Left forelimb (tissue), 1 donor: ENCODE measurements around the gene CHAT.

Source experiments
- DNase-seq: peaks from one replicate; pipeline ENCODE4 v3.0.0-alpha.2; 2018; ENCODE audit warnings: low spot score

Gene CHAT

DNA sequence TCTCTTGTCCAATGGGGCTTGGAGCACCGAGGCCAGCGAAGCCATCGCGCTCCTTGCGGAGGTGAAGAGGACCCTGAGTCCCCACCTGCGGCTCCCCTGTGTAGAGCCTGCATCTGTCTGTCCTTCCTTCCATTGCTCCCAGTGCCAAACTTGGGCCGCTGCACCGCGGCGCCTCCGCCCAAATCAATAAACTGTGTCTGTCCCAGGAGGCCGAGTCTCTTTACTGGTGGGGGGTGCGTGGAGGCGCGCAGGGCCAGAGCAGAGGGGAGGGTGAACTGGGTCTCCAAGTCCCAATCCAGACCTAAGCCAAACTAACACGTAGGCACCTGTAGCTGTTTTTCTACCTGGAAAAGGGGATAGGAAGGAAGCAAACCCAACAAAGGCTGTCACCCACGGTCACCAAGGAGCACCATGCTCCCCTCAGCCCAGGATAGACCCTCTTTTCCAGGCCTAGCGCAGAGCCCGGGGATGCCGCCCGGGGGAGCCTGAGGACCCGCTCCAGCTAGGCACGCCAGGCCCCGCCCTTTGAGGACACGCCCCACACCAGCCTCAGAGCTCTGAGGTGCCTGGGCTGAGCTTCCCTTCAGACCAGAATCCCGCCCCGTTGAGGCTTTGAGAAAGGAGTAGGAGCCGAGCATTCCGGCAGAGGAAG is 1.2 kb upstream of the CHAT start:
- peak; percentile 60 for DNase-seq

DNA sequence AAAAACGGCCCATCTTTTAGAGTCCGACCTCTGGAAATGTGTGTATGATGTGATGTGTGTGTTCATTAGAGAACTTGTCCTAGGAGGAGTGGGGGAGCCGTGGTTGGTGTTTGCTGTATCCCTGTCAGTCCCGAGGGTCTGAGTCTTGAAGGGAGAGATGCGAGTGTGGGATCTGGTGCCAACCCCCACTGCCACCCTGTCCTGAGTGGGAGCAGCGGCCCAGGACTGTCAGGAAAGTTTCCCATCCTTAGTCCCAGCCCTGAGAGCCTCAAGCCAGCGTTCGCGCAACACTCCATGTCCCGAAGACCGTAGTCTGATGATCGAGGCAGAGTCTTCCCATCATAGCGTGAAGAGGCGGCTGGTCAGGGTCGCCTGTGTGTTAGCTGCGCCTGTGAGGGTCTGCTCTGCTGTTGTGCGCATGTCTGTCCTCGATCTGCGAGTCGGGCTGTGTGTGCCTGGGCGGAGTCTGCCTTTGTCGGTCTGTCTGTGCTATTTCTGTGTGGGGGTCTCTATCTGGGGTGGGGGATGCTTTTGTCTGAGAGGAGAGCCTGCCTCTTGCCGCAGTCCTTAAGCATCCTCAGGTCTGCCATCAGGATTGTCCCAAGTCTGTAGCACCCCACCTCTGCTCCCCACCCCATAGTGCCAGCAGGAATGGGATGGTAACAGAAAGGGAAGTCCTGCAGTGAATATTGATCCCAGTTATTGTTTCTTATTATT is 514 bp upstream of the CHAT start:
- peak; percentile 58 for DNase-seq

DNA sequence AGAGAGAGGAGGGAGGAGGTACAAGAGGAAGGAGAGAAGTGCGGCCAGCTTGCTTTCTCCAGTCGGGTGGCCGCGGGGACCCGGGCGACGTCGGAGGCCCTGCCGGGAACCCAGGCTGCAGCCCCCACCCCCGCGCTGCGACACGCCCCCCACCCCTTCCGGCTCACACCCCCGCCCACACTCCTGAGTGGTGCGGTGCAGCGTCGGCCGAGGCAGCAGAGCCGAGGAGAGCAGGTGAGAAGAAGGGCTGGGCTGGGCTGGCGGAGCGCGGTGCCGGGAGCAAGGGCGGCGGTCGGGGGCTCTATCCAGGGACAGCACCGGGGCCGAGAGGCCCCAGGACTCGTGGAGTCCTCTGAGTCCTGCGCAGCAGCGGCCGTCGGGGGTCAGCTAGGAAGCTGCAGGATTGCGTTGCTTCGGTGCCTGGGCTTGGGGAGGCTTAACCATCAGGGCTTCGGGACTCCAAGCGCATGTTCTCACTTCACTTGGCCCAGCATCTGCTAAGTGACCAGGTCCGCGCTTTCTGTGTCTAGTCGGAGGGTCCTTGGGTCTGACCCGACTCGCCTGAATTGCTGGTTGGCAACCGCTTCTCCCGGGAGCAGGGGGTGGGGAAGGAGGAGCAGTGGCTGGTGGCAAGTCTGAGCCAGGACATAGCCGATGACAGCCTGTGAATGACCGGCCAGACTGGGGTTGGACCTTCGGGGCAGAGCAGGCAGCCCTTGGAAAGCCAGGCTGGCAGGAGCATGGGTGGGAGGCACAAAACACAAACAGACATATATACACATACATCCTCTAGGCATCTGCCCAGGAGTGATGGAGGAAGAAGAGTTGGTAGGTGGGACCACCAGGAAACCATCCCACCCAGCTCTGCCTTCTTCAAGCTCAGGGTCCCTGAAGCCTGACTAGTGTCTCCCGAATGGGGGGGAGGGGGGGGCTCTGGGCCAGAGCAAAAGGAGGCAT is 683 bp downstream of the CHAT start:
- peak; percentile 55 for DNase-seq

DNA sequence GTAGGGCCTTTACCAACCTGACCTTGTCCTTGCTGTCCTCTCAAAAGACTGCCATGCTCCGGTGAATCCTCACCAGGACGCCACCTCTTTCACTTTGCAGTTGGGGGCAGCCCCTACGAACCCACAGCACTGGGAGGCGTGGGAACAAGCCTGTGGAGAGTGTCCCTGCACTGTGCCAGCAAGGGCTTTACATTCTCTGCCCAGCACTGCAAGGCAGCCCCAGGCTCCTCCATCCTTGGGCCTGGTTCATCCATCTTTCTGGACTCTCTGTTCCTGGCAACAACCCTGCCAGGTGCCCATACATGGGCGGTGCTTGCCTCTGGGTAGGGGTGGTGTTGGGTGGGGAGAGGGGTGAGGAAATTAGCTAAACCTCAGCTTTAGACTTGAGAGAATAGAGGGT is 1.4 kb downstream of the CHAT start:
- peak; percentile 37 for DNase-seq

DNA sequence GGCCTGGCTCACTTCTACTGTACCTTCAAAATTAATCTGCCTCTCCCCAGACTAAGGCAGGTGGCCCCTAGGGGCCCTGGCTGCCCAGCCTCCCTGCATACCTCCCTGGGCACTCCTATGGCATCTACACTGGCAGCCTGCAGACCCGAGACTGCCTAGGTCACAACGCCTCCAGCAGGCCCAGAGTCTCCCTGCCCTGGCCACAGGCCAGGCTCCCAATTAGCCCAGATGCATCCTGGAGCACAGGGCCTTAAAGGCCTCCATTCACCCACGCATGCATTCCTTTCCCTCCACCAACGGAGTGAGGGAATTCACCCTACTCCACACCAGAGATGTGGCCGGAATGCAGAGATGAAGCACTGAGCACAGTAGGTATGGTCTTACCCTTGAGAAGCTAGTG is 1.9 kb downstream of the CHAT start:
- peak; percentile 38 for DNase-seq

DNA sequence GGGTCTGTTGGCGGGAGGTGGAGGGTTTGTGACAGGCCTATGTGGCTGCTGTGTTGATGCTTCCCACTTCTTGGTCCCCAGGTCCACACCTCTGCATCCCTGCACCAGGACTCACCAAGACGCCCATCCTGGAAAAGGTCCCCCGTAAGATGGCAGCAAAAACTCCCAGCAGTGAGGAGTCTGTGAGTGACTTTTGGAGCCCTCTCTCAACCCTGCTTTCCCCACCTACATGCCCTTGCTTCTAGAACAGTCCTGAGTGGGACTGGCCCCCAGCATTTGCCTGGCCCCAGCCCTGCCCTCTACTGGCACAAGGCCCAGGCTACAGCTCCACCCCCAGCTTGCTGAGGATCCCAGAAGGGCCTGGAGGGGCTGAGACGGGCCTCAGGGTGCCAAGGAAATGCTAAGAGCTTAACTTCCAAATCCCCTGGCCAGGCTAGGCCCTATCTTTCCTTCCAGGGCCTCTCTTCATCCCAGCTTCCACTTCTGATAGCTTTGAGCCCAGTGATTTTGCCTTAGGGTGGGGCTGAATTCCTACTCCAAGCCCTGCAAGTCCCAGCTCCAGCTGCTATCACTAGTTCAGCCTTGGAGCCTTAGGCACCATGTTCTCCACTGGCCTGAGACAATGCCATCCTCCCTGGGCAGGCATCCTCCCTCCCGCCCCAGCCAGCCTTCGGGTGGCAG is 2.7 kb downstream of the CHAT start:
- DNase-seq, result peak; percentile 25

DNA sequence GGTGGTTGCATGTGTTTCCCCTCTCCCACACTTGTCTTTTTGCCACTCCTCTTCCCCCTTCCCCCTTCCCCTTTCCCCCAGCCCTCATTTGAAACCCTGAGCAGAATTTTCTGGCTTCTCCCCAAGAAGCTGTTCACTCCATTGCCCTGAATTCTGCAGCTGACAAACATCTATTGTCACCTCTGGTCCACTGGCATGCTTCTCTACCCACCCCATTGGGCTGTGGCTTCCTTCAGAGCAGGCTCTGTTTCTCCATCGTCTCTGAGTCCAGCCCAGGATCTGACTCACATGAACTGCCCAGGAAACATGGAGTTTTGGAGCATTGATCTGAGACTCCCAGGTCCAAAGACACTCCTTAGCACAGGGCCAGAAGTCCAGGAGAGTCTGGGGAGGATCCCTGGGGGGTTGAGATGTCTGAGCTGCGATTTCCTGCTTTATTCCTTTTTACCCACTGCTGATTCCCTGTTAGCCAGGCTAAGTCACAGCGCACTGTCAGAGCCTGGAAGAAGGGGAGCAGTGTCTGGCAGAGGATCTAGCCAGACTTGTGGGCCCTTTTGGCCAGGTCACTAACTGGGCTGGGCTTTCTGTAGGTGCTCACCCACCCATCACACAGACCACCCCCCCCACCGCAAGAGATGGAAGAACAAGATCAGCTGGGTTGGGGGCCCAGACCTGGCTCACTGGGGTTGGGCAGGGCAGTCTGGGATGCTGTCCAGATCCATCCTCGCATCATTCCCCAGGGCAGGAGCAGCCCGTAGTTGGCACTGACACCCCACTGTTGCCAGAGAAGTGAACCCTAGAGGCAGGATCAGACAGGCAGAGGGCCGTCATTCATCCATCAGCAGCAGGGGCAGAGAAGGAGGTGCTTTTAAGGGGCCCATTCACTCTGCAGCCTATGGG is 3.5 kb downstream of the CHAT start:
- peak; percentile 38 for DNase-seq

DNA sequence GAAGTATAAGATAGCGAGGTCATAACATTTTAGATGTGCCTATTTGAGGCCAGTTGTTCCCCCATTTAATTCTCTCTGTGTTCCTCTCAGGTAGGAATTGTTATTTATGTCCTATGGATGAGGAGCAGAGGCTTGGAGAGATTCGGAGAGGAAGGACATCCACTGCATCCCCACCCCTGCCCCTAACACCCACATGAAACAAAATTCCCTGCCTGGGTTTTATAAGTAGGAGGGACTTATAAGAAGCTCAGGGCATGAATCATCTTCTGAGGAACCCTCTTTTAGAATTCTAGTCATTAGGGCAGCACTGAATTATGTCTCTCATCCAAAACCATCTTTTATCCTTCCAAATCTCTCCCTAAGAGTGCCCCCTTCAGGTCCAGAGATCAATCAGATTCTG is 5.0 kb downstream of the CHAT start:
- DNase-seq, result no peak

DNA sequence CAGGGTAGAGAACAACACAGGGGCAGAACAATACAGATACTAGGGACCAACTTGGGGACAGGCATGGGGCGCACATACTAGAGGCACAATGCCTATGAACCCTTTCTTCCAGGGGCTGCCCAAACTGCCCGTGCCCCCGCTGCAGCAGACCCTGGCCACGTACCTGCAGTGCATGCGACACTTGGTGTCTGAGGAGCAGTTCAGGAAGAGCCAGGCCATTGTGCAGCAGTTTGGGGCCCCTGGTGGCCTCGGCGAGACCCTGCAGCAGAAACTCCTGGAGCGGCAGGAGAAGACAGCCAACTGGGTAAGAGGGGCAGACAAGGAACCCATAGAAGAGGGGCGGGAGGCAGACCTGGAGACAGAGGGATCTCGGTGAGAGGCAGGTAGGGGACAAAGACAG is 5.8 kb downstream of the CHAT start:
- DNase-seq, result peak; percentile 42

DNA sequence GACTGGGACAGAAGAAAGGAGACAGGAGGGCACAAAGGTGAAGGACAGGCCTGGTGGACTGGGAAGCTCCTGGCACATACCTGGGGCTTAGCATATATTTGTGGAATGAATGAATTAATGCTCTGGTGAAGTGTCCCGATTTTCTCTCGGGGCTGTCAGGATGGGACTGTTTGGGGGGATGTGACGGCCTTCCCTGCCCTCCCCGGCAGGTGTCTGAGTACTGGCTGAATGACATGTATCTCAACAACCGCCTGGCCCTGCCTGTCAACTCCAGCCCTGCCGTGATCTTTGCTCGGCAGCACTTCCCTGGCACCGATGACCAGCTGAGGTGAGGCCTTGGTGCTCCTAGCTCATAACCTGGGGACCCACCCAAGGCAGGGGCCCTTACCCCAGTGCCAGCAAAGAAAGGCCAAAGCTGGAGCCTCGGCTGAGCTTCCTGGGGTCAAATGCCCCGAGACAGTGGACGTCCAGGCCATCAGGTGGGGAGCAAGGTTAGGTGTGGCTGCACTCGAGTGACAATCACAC is 6.5 kb downstream of the CHAT start:
- DNase-seq, result peak; percentile 36

DNA sequence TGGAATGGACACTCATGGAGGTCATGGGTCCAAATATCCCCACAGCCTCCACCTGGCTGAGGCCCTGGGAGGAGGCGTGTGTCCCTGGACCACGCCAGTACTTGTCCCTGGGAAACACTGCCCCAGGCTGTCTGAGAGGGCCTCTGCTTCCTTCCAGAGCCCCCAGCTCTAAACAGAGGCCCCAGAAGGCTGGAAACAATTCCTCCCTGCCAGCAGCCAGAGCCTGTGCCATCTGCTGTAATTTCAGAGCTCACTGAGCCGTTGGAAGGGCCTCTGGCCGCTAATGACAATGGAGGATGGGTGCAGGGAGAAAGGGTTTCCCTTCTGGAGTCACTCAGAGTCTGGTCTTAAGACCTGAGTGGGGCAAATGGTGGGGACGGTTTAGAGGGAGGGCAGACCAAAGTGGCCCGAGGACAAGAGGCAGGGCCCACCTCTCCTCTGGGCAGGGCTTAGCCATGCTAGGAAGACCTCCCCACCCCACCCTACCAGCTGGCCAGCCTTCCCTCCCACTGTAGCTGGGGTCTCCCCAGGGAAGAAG is 7.1 kb downstream of the CHAT start:
- DNase-seq, result peak; percentile 15

DNA sequence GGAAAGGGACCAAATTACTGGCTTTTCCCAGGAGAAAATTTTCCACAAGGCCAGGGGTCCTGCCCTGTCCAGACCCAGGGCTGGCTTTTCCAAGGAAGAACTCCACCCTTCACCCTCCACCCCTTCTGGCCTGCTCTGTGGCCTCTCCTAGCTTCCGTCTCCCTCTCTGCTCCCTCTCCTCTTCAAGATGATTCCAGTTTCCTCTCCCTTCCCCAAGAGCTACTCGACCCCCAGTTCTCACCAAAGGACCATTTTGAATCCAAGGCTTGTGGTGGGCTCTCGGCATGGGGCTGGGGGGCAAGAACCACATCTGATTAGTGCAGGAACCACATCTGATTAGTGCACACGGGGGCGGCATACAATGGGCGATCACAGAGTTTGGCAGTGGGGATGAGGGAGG is 7.7 kb downstream of the CHAT start:
- DNase-seq, result no peak

DNA sequence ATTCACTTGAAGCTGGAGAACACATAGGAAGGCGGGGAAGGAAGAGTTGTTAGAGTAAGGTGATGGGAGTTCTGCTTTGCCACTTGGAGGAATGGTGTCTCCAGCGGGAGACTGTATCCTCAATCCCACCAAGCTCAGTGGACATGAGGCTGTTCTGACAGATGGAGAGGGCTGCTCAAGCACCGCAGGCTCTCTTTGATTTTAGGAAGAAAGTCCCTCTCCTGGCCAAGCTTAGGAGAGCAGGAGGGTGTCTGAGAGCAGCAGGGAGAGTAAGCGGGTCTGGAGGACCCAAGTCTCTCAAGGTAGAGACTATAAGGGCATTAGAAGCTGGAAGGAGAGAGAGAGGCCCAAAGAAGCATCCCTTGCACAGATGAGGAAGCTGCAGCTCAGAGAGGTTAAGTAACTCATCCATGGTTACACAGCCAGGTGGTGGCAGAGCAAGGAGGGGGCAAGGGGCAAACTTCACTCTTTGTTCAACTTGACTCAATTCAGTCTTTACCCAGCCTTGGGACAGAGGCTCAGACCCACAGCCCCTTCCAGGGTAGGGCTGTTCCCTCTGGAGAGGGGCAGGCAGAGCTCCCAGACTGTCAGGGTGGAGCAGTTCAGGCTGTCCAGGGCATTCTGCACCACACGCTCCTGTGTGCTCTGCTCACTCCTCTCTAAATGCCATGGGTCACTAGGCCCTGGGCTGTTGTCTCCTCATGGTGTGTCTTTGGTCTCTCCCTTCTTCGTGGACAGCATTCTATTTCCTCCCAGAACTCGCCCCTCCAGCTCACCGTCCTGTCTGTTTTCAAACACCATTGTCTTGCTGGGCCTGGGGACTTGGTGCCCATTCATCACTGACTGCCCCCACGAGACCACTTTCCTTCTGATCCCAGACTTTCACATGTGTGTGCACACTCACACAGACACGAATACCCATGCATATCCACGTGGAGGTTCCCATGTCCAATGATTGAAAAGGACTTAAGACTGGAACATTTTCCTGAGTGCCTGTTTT is 8.9 kb downstream of the CHAT start:
- peak; percentile 37 for DNase-seq

DNA sequence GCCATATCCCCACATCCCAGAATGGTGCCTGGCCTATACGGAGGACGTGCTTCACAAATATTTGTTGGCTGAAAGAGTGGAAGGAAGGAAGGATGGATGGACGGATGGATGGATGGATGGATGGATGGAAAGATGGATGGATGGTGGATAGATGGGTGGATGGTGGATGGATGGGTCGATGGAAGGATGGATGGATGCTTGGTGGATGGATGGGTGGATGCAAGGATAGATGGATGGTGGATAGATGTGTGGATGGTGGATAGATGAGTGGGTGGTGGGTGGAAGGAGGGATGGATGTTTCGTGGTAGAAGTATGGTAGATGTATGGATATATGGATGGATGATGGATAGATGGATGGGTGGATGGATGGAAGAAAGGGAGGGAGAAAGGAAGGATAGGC is 10.8 kb downstream of the CHAT start:
- peak; percentile 33 for DNase-seq

DNA sequence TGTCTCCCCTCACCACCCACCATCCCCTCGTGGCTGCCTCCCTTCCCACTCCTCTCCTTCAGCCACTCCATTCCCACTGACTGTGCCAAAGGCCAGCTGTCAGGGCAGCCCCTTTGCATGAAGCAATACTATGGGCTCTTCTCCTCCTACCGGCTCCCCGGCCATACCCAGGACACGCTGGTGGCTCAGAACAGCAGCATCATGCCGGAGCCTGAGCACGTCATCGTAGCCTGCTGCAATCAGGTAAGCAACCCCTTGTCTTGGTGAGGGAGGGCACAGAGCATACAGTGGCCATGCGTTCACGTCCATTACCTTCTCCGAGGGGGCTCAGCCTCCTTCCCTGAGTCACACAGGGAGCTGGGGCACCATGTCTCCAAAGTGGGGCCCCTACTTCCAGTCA is 11.6 kb downstream of the CHAT start:
- peak; percentile 54 for DNase-seq

DNA sequence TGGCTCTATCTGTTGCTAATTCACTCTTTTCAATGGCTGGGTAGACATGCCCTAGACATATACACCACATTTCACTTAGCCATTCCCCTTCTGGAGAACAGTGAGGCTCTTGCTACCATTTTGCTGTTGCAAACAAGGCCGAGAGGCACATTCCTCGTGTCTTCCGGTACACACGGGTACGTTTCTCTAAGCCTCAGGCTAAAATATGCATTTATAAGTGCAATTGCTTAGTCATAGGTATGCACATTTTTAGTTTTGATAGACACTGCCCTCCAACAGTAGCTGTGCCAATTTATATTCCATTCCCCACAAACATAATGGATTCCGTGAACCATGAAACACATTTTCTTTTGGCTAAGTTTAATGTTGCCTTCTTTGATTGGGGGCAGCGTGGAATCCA is 13.2 kb downstream of the CHAT start:
- peak; percentile 4 for DNase-seq

DNA sequence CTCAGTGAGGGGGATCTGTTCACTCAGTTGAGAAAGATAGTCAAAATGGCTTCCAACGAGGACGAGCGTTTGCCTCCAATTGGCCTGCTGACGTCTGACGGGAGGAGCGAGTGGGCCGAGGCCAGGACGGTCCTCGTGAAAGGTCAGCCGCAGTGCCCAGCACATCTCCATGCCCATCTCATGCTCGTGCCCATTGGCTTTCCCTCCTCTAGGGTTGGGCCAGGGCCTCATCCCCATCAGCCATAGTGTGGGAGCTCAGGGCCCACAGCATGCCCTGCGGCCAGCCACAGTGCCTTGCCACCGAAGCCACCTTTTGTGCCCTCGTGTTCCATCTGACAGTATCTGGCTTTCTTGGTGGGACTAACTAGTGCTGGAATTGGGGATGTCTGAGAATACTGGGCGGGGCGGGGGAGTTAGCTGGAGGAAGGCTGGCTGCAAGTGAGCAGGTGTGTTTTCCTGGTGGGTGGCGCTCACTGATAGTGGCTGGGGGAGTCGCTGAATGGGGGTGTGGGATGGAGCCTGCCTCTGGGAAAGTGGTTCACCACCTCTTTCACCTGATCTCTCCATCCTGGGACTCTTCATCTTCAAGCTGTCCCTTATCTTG is 13.9 kb downstream of the CHAT start:
- peak; percentile 36 for DNase-seq

DNA sequence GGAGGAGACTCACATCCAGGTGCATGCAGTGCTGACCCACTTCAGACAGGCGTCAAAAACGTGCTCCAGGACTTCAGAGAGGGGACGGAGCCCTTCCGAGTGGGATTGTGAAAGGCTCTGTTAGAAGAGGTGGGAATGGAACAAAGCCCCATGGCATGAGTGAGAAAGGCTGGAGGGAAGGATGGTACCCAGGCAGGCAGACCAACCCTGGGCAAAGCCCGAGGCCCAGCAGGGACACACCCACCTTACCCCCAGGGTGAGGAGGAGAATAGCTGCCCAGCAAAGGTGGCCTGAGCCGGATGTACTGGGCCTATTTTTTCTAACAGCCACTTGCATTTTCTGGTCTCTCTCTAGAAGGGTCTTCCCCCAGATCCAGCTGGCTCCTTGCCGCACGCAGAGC is 14.8 kb downstream of the CHAT start:
- peak; percentile 46 for DNase-seq

DNA sequence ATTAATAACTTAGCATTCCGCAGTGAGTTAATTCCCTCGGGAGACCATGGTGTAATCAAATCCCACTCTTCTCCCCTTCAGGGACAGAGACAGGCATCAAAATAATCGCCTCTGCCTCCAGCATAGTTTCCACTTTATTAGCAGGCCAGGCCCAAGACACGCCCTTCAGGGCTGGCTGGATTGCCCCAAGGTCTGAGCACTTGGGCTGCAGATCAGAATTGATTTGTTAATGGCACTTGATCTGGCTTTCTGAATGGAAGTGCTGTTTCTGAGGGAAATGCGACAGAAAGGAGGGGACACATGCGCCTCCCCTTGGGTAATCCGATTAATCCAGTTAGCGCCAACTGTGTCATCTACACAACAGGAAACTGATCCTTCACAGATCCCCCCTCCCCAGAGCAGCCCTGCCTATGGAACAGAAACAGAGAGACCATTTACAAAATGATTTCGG is 15.6 kb downstream of the CHAT start:
- no peak for DNase-seq
